ENCODE data around the gene FHIT.

The FHIT gene

GRCh38 chr3:59710554-59710953 is 1540.7 kb downstream of the FHIT start:
- no peak for DNase-seq (ENCODE audit: low spot score)

DNA sequence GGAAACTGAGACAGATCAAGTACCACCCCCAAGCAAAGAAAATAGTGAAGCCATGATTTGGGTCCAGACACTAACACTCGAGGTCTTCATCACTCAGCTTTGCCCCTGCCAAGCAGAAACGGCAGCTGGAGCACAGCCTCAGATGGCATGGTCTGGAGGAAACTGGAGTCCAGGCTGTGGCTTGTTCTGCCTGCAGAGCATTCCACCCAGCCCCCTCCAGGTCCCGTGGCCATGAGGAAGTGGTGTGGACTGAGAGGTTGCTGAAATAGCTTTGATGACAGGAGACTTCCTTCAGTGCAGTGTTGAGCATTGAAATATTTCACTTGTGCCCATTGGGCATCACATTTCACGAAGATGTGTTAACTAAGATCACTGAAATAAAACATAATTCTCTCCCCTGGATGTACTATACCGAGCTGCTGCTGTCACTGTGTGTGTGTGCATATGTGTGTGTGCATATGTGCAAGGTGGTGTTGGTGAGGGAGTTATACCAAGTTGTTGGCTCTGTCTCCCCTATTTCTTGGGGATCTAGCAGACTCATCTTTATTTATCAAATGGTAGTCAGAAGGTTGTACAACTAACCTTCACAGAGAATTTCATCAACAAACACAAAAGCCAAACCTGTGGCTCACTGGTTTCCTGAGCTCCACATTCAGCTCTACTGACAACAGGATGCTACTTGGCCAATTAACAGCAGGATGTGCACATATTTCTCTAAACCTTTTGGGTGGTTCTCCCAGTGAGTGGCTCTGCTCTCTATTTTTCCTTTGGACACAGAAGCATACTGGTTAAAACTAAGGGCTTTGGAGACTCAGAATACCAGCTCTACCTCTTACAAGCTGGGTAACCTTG is 1541.3 kb downstream of the FHIT start:
- DNase-seq (ENCODE audit: low spot score) = peak; percentile 65

DNA sequence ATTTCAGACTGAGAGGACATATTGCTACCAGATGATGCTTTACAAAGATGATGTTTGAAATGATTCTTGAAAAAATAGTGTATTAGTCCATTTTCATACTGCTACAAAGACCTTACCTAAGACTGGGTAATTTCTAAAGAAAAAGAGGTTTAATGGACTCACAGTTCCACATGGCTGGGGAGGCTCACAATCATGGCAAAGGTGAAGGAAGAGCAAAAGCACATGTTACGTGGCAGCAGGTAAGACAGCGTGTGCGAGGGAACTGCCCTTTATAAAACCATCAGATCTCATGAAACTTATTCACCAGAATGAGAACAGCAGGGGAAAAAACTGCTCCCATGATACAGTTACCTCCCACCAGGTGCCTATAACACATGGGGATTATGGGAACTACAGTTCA is 1543.0 kb downstream of the FHIT start:
- no peak for DNase-seq (ENCODE audit: low spot score)

DNA sequence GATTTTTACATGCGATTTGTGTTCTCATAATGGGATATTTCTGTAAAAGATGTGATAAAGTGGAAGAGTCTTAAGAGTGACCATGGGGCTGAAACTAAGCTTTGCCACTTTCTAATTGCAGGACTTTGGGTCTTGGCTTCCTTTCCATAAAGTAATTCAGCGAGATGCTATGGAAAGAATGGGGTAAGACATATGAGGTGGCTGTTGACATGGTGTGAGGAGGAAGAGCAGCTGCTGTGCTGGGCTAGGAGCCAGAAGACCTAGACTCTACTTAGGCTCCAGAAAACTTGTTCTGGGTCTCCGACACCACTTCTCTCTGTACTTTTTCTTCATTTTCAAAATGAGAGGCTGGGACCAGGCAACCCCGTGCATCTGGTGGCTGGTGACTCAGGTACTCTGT is 1547.0 kb downstream of the FHIT start:
- no peak for DNase-seq (ENCODE audit: low spot score)

DNA sequence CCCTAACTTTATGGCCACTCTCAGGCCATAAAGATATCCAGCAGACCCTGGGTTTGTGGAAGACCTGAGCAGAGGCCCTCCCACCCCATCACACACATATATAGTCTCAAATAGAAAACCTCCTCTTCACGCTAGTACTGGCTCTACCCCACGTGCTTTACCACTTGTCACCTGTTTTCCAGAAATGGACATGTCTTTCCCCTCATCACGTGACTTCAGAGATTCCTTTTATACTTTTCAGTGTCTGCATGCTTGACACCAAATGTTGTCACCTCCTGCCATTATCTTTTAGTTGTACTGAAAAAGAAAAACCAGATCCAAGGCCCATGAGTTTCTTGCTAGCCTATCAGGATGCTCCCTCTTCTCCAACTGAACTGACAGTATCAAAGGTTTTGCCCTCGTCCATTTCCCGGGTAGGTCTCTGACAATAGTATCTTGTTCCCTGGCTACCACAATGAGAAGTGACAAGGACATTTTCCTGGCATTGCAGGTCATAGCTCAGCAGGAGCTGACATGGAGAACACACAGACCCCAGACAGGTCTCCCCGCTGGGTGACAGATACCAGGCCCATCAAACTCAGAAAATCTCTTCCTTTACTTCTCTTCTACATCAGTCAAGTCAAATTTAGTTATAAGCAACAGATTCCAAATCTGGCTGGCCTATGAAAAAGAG is 1551.5 kb downstream of the FHIT start:
- DNase-seq (ENCODE audit: low spot score) = no peak

All from globus pallidus (tissue), 1 donor.